ENCODE data around the gene SOX5. TPM values are rescaled to one million over a fixed set of nuclear protein-coding genes. Genes with fewer than 3 reads are reported as not detected.

SOX5 gene
- total RNA-seq, 1 experiment from 2014 or later: 0.52 TPM

- no peak overlapping the region for H2AFZ ChIP-seq (ENCODE audit: low read depth, low read length, poor library complexity, severe bottlenecking)
- H4K20me1 ChIP-seq (ENCODE audit: insufficient read depth): no peaks in the 10 kb centered on the region
- H3K4me3 ChIP-seq (replicated peaks in 1 of 2; ENCODE audit: low read depth in 1 of 2, low read length in 2 of 2): no peak overlapping the region
- no peak overlapping the region for H3K27ac ChIP-seq (ENCODE audit: low read depth, low read length)
- intact Hi-C loops (cut with micrococcal nuclease): no loop called here
- no peak overlapping the region for H3K4me2 ChIP-seq (ENCODE audit: low read length)
- no peaks in the 10 kb centered on the region for H3K27me3 ChIP-seq (ENCODE audit: insufficient read depth, low read length)
- no peaks in the 10 kb centered on the region for H3K36me3 ChIP-seq (ENCODE audit: control insufficient read depth in 1 of 2, insufficient read depth in 2 of 2, low read length in 2 of 2)
- no peaks in the 10 kb centered on the region for H3K79me2 ChIP-seq (ENCODE audit: insufficient read depth, low read length)
- CTCF ChIA-PET: no interaction called here
- H3K9me3 ChIP-seq (ENCODE audit: control insufficient read depth in 1 of 2, insufficient read depth in 1 of 2, low read depth in 1 of 2, low read length in 2 of 2): peaks cover 3 to 15% of the 10 kb centered on the region in 2 experiments; a peak in 2 of 4 replicates
- DNase-seq (ENCODE audit: low read depth, low spot score): no peak
- POLR2A ChIA-PET: no interaction called here
- ATAC-seq: no peak
- TF ChIP-seq CTCF (IDR thresholded peaks at IDR 0.05 in 2 of 3, conservative IDR thresholded peaks at IDR 0.05 in 1 of 3; ENCODE audit: borderline replicate concordance in 1 of 3, insufficient read depth in 1 of 3, low read depth in 2 of 3, low read length in 2 of 3) (no peak), ZNF274 (IDR thresholded peaks at IDR 0.05; ENCODE audit: low read depth, low read length) (no peak), YY1 (IDR thresholded peaks at IDR 0.05; ENCODE audit: extremely low read depth, insufficient replicate concordance, low read depth, low read length) (no peak), SIN3A (IDR thresholded peaks at IDR 0.05; ENCODE audit: low read depth) (no peak), SRF (IDR thresholded peaks at IDR 0.05; ENCODE audit: low read depth) (no peak), FOSL1 (IDR thresholded peaks at IDR 0.05; ENCODE audit: low read depth) (no peak), EGR1 (IDR thresholded peaks at IDR 0.05; ENCODE audit: low read depth) (no peak), ATF3 (IDR thresholded peaks at IDR 0.05) (no peak), ZFX (IDR thresholded peaks at IDR 0.05) (no peak)
- no peaks in the 10 kb centered on the region for H3K4me1 ChIP-seq (ENCODE audit: control insufficient read depth in 1 of 2, insufficient read depth in 2 of 2, low read length in 2 of 2)
- no TSS peak for BruUV-seq (replicated peaks)
- no peak overlapping the region for H3K9ac ChIP-seq (ENCODE audit: low read length)
- H3K9me2 ChIP-seq (ENCODE audit: insufficient read depth): no peaks in the 10 kb centered on the region
- RAD21 ChIA-PET (ENCODE audit: low non-redundant PET in 1 of 2, low total read pairs in 2 of 2, uncharacterized antibody in 2 of 2, unreplicated experiment in 2 of 2): no interaction called here
These were observed 191.9 kb downstream of the SOX5 start for GRCh38 chr12:23757541-23757962.

- Histone ChIP-seq H3K4me3 (replicated peaks in 1 of 2; ENCODE audit: low read depth in 1 of 2, low read length in 2 of 2) (no peak overlapping the region), H3K4me1 (ENCODE audit: control insufficient read depth in 1 of 2, insufficient read depth in 2 of 2, low read length in 2 of 2) (no peaks in the 10 kb centered on the region), H3K4me2 (ENCODE audit: low read length) (no peak overlapping the region), H3K27me3 (ENCODE audit: insufficient read depth, low read length) (no peaks in the 10 kb centered on the region), H3K27ac (ENCODE audit: low read depth, low read length) (no peak overlapping the region), H4K20me1 (ENCODE audit: insufficient read depth) (no peaks in the 10 kb centered on the region), H3K9me3 (ENCODE audit: control insufficient read depth in 1 of 2, insufficient read depth in 1 of 2, low read depth in 1 of 2, low read length in 2 of 2) (peaks cover 3 to 15% of the 10 kb centered on the region in 2 experiments; a peak in 2 of 4 replicates), H3K9me2 (ENCODE audit: insufficient read depth) (no peaks in the 10 kb centered on the region), H3K79me2 (ENCODE audit: insufficient read depth, low read length) (no peaks in the 10 kb centered on the region), H2AFZ (ENCODE audit: low read depth, low read length, poor library complexity, severe bottlenecking) (no peak overlapping the region), H3K9ac (ENCODE audit: low read length) (no peak overlapping the region), H3K36me3 (ENCODE audit: control insufficient read depth in 1 of 2, insufficient read depth in 2 of 2, low read length in 2 of 2) (no peaks in the 10 kb centered on the region)
- intact Hi-C loops (cut with micrococcal nuclease): no loop called here
- TF ChIP-seq YY1 (IDR thresholded peaks at IDR 0.05; ENCODE audit: extremely low read depth, insufficient replicate concordance, low read depth, low read length) (no peak), ZFX (IDR thresholded peaks at IDR 0.05) (no peak), FOSL1 (IDR thresholded peaks at IDR 0.05; ENCODE audit: low read depth) (no peak), SRF (IDR thresholded peaks at IDR 0.05; ENCODE audit: low read depth) (no peak), TCF7L2 (IDR thresholded peaks at IDR 0.05; ENCODE audit: borderline replicate concordance, extremely low read depth, insufficient read depth, insufficient read length) (no peak), MAX (IDR thresholded peaks at IDR 0.05) (no peak), EZH2phosphoT487 (IDR thresholded peaks at IDR 0.05; ENCODE audit: borderline replicate concordance) (no peak), JUND (IDR thresholded peaks at IDR 0.05) (no peak), EGR1 (IDR thresholded peaks at IDR 0.05; ENCODE audit: low read depth) (no peak), RAD21 (IDR thresholded peaks at IDR 0.05; ENCODE audit: low read depth) (no peak), POLR2A (IDR thresholded peaks at IDR 0.05; ENCODE audit: borderline replicate concordance, extremely low read depth, insufficient read depth, insufficient read length) (no peak), EZH2 (IDR thresholded peaks at IDR 0.05) (no peak), ELF1 (IDR thresholded peaks at IDR 0.05; ENCODE audit: borderline replicate concordance, low read depth) (no peak)
- BruUV-seq (replicated peaks): no TSS peak
- ChIA-PET POLR2A (no interaction called here), CTCF (no interaction called here), RAD21 (ENCODE audit: low non-redundant PET in 1 of 2, low total read pairs in 2 of 2, uncharacterized antibody in 2 of 2, unreplicated experiment in 2 of 2) (no interaction called here)
- DNase-seq (ENCODE audit: low read depth, low spot score) (no peak), ATAC-seq (no peak)
These were observed 193.1 kb downstream of the SOX5 start for GRCh38 chr12:23756416-23756815.
